ENCODE data around the gene ZNF462. TPM values are rescaled to one million over a fixed set of nuclear protein-coding genes. Genes with fewer than 3 reads are reported as not detected.

ZNF462 gene
- total RNA-seq, 4 donors from 2014 or later = 18.6 to 37.1 (median 27.3) TPM

DNA sequence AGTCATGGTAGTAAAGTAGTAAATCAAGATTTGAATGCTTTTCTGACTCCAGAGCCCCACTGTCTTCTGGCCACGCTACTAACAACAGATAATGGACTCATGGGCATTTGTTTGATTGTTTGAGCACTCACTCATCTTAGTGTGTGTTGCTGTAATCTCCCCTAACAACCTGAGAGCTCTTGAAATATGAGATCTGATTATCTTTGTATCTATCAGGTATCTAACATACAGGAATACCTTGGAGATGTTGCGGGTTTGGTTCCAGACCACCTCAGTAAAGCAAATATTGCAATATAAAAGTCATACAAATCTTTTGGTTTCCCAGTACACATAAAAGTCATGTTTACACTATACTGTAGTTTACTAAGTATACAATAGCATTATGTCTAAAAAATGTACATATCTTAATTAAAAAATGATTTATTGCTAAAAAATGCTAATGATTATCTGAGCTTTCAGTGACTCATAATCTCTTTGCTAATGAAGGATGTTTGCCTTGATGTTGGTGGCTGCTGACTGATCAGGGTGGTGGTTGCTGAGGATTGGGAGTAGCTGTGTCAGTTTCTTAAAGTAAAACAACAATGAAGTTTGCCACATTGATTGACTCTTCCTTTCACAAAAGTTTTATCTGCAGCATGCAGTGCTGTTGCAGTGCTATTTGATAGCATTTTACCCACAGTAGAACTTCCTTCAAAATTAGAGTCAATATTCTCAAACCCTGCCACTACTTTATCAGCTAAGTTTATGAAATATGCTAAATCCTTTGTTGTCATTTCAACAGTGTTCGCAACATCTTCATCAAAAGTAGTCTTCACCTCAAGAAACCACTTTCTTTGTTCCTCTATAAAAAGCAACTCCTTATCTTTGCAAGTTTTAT, 92.2 kb downstream of the ZNF462 start:
- H3K36me3 ChIP-seq = peaks cover 0 to 55% (median 4%) of the 10 kb centered on the region in 3 donors
- 91 to 97% methylated on average over 3 of the region's 3 CpGs for WGBS, 2 donors
- H3K4me1 ChIP-seq = no peaks in the 10 kb centered on the region
- H3K4me3 ChIP-seq = no peak overlapping the region
- H3K27ac ChIP-seq = no peak overlapping the region
- no peak for DNase-seq (ENCODE audit: low spot score in 2 of 2)
- H3K27me3 ChIP-seq = no peaks in the 10 kb centered on the region
- H3K9me3 ChIP-seq = no peaks in the 10 kb centered on the region
- TF ChIP-seq POLR2A (IDR thresholded peaks at IDR 0.05) (no peak), EP300 (IDR thresholded peaks at IDR 0.05) (no peak)
- TF ChIP-seq, protein P1, sequence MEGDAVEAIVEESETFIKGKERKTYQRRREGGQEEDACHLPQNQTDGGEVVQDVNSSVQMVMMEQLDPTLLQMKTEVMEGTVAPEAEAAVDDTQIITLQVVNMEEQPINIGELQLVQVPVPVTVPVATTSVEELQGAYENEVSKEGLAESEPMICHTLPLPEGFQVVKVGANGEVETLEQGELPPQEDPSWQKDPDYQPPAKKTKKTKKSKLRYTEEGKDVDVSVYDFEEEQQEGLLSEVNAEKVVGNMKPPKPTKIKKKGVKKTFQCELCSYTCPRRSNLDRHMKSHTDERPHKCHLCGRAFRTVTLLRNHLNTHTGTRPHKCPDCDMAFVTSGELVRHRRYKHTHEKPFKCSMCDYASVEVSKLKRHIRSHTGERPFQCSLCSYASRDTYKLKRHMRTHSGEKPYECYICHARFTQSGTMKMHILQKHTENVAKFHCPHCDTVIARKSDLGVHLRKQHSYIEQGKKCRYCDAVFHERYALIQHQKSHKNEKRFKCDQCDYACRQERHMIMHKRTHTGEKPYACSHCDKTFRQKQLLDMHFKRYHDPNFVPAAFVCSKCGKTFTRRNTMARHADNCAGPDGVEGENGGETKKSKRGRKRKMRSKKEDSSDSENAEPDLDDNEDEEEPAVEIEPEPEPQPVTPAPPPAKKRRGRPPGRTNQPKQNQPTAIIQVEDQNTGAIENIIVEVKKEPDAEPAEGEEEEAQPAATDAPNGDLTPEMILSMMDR (IDR thresholded peaks at IDR 0.05) = no peak

DNA sequence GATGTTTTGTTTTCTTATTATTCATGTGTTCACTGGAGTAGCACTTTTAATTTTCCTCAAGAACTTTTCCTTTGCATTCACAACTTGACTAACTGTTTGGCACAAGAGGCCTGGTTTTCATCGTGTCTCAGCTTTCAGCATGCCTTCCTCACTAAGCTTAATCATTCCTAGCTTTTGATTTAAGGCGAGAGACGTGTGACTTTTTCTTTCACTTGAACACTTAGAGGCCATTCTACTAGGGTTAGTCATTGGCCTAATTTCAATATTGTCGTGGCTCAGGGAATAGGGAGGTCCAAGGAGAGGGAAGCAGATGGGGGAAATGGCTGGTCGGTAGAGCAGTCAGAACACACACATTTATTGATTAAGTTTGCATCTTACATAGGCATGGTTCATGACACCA, 94.0 kb downstream of the ZNF462 start:
- no peaks in the 10 kb centered on the region for H3K27me3 ChIP-seq
- 72 to 77% methylated on average over 5 of the region's 5 CpGs for WGBS, 2 donors
- no peak overlapping the region for H3K4me3 ChIP-seq
- H3K27ac ChIP-seq = no peak overlapping the region
- H3K4me1 ChIP-seq = peaks cover 0 to 5% (median 0%) of the 10 kb centered on the region in 4 donors
- TF ChIP-seq, protein P1 (IDR thresholded peaks at IDR 0.05) = no peak
- TF ChIP-seq POLR2A (IDR thresholded peaks at IDR 0.05) (no peak), EP300 (IDR thresholded peaks at IDR 0.05) (no peak)
- no peaks in the 10 kb centered on the region for H3K9me3 ChIP-seq
- H3K36me3 ChIP-seq = peaks cover 0 to 51% (median 4%) of the 10 kb centered on the region in 3 donors
- DNase-seq (ENCODE audit: low spot score in 2 of 2) = no peak

- no peak for DNase-seq (ENCODE audit: low spot score in 2 of 2)
- no peak for TF ChIP-seq EP300 (IDR thresholded peaks at IDR 0.05)
- TF ChIP-seq, protein P1 (IDR thresholded peaks at IDR 0.05) = no peak
- H3K27ac ChIP-seq = no peak overlapping the region
- no peak overlapping the region for H3K4me3 ChIP-seq
- no peaks in the 10 kb centered on the region for H3K27me3 ChIP-seq
- peaks cover 0 to 10% (median 0%) of the 10 kb centered on the region in 4 donors for H3K4me1 ChIP-seq
- no peaks in the 10 kb centered on the region for H3K9me3 ChIP-seq
- peaks cover 0 to 41% (median 4%) of the 10 kb centered on the region in 3 donors for H3K36me3 ChIP-seq
Measured at GRCh38 chr9:106958955-106959657, 96.1 kb downstream of the ZNF462 start.

GRCh38 chr9:106960258-106960657, 97.3 kb downstream of the ZNF462 start:
- 54 to 63% methylated on average over 5 of the region's 5 CpGs for WGBS, 2 donors
- no peak overlapping the region for H3K27ac ChIP-seq

More at GRCh38 chr9:106960258-106960657, 97.3 kb downstream of the ZNF462 start:
- TF ChIP-seq POLR2A (IDR thresholded peaks at IDR 0.05) = no peak
- TF ChIP-seq, protein P1 (IDR thresholded peaks at IDR 0.05) = no peak
- TF ChIP-seq EP300 (IDR thresholded peaks at IDR 0.05) = no peak
- no peak for DNase-seq (ENCODE audit: low spot score in 2 of 2)
- Histone ChIP-seq H3K4me1 (peaks cover 0 to 10% (median 0%) of the 10 kb centered on the region in 4 donors), H3K27me3 (no peaks in the 10 kb centered on the region), H3K9me3 (no peaks in the 10 kb centered on the region), H3K4me3 (no peak overlapping the region), H3K36me3 (peaks cover 0 to 40% (median 4%) of the 10 kb centered on the region in 3 donors)

Measured in tibial nerve (tissue), 4 donors.